ENCODE data around the gene SUSD6. TPM values are rescaled to one million over a fixed set of nuclear protein-coding genes. Genes with fewer than 3 reads are reported as not detected.

SUSD6 gene
- total and polyA plus RNA-seq, 2 donors (not counting 1 experiment from before 2014, with no cell fraction given): 62.3 to 97.8 TPM

DNA sequence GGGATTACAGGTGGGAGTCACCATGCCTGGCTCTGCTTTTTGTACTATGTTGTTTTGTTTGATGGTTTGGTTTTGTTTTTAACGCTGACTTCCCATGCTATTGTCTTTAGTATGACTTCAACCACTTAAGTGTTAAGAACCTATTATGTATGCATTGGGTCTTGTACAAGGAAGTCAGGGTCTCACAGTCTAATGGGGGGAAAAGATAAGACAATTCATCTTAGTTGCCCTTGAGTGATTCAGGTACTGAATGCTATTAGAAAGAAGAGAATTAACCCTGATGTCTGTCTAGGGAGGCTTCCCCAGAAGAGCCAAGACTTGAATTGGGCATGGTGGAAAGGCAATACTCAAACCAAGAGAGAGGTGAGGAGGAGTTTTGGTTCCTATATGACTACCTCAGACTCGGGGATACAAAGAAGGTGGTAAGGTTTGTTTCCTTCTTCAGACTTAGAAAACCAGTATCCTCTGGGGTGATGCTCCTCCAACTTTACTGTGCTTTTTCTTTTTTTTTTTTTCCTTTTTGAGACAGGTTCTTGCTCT lies 64.6 kb downstream of the SUSD6 start:
- intact Hi-C loops (cut with micrococcal nuclease): no loop called here
- no peak overlapping the region for H2AFZ ChIP-seq (ENCODE audit: insufficient read depth, low read depth, low read length, poor library complexity, severe bottlenecking)
- H3K9ac ChIP-seq (ENCODE audit: low read length): no peak overlapping the region
- ATAC-seq (ENCODE audit: low read depth) (no peak), DNase-seq (no peak)
- peak overlapping the region; percentile 46 for H3K4me3 Mint-ChIP-seq
- no peaks in the 10 kb centered on the region for H3K27me3 ChIP-seq (replicated peaks in 1 of 4; ENCODE audit: control extremely low read depth in 1 of 4, control insufficient read depth in 3 of 4, insufficient read depth in 4 of 4, low read length in 3 of 4)
- POLR2A ChIA-PET: no interaction called here
- no peak for TF ChIP-seq EZH2 (IDR thresholded peaks at IDR 0.05; ENCODE audit: borderline replicate concordance, insufficient read depth, low read depth, low read length, poor library complexity, severe bottlenecking)
- TF ChIP-seq, protein P1, sequence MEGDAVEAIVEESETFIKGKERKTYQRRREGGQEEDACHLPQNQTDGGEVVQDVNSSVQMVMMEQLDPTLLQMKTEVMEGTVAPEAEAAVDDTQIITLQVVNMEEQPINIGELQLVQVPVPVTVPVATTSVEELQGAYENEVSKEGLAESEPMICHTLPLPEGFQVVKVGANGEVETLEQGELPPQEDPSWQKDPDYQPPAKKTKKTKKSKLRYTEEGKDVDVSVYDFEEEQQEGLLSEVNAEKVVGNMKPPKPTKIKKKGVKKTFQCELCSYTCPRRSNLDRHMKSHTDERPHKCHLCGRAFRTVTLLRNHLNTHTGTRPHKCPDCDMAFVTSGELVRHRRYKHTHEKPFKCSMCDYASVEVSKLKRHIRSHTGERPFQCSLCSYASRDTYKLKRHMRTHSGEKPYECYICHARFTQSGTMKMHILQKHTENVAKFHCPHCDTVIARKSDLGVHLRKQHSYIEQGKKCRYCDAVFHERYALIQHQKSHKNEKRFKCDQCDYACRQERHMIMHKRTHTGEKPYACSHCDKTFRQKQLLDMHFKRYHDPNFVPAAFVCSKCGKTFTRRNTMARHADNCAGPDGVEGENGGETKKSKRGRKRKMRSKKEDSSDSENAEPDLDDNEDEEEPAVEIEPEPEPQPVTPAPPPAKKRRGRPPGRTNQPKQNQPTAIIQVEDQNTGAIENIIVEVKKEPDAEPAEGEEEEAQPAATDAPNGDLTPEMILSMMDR (IDR thresholded peaks at IDR 0.05): no peak
- H3K4me3 ChIP-seq (ENCODE audit: control extremely low read depth in 1 of 5, extremely low read depth in 1 of 5, insufficient read depth in 1 of 5, low read depth in 2 of 5, low read length in 4 of 5): no peak overlapping the region
- H3K27ac Mint-ChIP-seq: peak overlapping the region; percentile 59
- peaks cover 76% of the 10 kb centered on the region for H3K4me1 Mint-ChIP-seq
- H3K27ac ChIP-seq (ENCODE audit: low read length in 2 of 2): peak overlapping the region; percentile 20 to 77
- peaks cover 93% of the 10 kb centered on the region for H3K79me2 ChIP-seq (ENCODE audit: control insufficient read depth, insufficient read depth, low read length)
- no peaks in the 10 kb centered on the region for H3K27me3 Mint-ChIP-seq
- H3K4me2 ChIP-seq (replicated peaks; ENCODE audit: low read depth, low read length, poor library complexity, severe bottlenecking): peak overlapping the region; percentile 64
- WGBS (ENCODE audit: insufficient coverage): no CpG with 5 or more reads among the region's 2 CpGs
- peaks cover 93% of the 10 kb centered on the region for H4K20me1 ChIP-seq (ENCODE audit: control insufficient read depth, insufficient read depth, low read length, poor library complexity, severe bottlenecking)
- peaks cover 5 to 9% of the 10 kb centered on the region in 2 experiments for H3K36me3 ChIP-seq (replicated peaks in 1 of 2; ENCODE audit: control extremely low read depth in 1 of 2, control insufficient read depth in 1 of 2, extremely low read depth in 1 of 2, insufficient read depth in 2 of 2, low read length in 1 of 2)
- H3K9me3 Mint-ChIP-seq (ENCODE audit: insufficient read depth): no peaks in the 10 kb centered on the region
- no peaks in the 10 kb centered on the region for H3K9me3 ChIP-seq (ENCODE audit: control extremely low read depth in 1 of 3, control insufficient read depth in 2 of 3, insufficient read depth in 1 of 3, low read length in 2 of 3)
- H3K4me1 ChIP-seq (ENCODE audit: control insufficient read depth in 2 of 2, insufficient read depth in 2 of 2, low read length in 2 of 2): peaks cover 62 to 64% of the 10 kb centered on the region in 2 donors
- CTCF ChIA-PET: interaction anchor here (3.2 kb wide), 1 partner anchor 72 kb away, joined by 15 read pairs; no protein-coding TSS in a partner anchor

DNA sequence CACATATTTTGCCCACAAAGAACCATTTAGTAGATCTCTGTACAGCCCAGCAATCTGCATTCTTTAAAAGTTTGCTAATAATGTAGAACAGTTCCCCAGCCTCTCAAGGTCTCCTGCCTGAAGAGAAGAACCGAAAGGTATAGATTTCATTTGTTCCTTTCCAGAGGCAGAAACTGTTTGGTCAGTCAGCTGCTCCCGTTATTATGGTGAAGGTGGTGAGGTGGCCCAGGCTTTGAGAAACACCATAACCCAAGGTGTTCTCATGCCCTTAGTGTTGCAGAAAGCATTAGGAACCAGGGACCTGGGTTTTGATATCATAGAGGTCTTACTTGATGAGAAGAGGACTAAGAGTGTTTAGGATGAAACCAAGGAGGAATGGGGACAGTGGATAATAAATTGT lies 65.3 kb downstream of the SUSD6 start:
- H3K36me3 ChIP-seq (replicated peaks in 1 of 2; ENCODE audit: control extremely low read depth in 1 of 2, control insufficient read depth in 1 of 2, extremely low read depth in 1 of 2, insufficient read depth in 2 of 2, low read length in 1 of 2): peaks cover 8 to 12% of the 10 kb centered on the region in 2 experiments
- H2AFZ ChIP-seq (ENCODE audit: insufficient read depth, low read depth, low read length, poor library complexity, severe bottlenecking): no peak overlapping the region
- CTCF ChIA-PET: no interaction called here
- H3K4me3 Mint-ChIP-seq: no peak overlapping the region
- WGBS (ENCODE audit: insufficient coverage): 50% methylated on average over 2 of the region's 2 CpGs
- no peak overlapping the region for H3K4me2 ChIP-seq (replicated peaks; ENCODE audit: low read depth, low read length, poor library complexity, severe bottlenecking)
- ATAC-seq (ENCODE audit: low read depth): no peak
- no peaks in the 10 kb centered on the region for H3K9me3 ChIP-seq (ENCODE audit: control extremely low read depth in 1 of 3, control insufficient read depth in 2 of 3, insufficient read depth in 1 of 3, low read length in 2 of 3)
- H3K4me3 ChIP-seq (ENCODE audit: control extremely low read depth in 1 of 5, extremely low read depth in 1 of 5, insufficient read depth in 1 of 5, low read depth in 2 of 5, low read length in 4 of 5): no peak overlapping the region
- peaks cover 64 to 66% of the 10 kb centered on the region in 2 donors for H3K4me1 ChIP-seq (ENCODE audit: control insufficient read depth in 2 of 2, insufficient read depth in 2 of 2, low read length in 2 of 2)
- H3K27ac ChIP-seq (ENCODE audit: low read length in 2 of 2): peak overlapping the region; percentile 13 to 77
- no peaks in the 10 kb centered on the region for H3K9me3 Mint-ChIP-seq (ENCODE audit: insufficient read depth)
- no peak for DNase-seq
- TF ChIP-seq EZH2 (IDR thresholded peaks at IDR 0.05; ENCODE audit: borderline replicate concordance, insufficient read depth, low read depth, low read length, poor library complexity, severe bottlenecking): no peak
- TF ChIP-seq, protein P1 (IDR thresholded peaks at IDR 0.05): no peak
- intact Hi-C loops (cut with micrococcal nuclease): no loop called here
- peaks cover 95% of the 10 kb centered on the region for H4K20me1 ChIP-seq (ENCODE audit: control insufficient read depth, insufficient read depth, low read length, poor library complexity, severe bottlenecking)
- peaks cover 93% of the 10 kb centered on the region for H3K79me2 ChIP-seq (ENCODE audit: control insufficient read depth, insufficient read depth, low read length)
- peak overlapping the region; percentile 70 for H3K27ac Mint-ChIP-seq
- no peak overlapping the region for H3K9ac ChIP-seq (ENCODE audit: low read length)
- no peaks in the 10 kb centered on the region for H3K27me3 ChIP-seq (replicated peaks in 1 of 4; ENCODE audit: control extremely low read depth in 1 of 4, control insufficient read depth in 3 of 4, insufficient read depth in 4 of 4, low read length in 3 of 4)
- H3K4me1 Mint-ChIP-seq: peaks cover 76% of the 10 kb centered on the region
- no peaks in the 10 kb centered on the region for H3K27me3 Mint-ChIP-seq
- POLR2A ChIA-PET: no interaction called here

Measured in B cell (primary cell).